HFF-Myc (cell line): ENCODE results near the gene LRFN5.
A peak's percentile ranks its signal among the peaks of the same experiment; 100 is the strongest.

ENCODE experiments used
- DNase-seq: peaks from one replicate; pipeline ENCODE4 v3.0.0-alpha.2; 2011; ENCODE audit warnings: low read depth; ENCODE audit errors: extremely low read depth
- H3K4me3 ChIP-seq: replicated peaks from 2 replicates; pipeline ENCODE4 v1.5.1; 2011; ENCODE audit warnings: low read depth, mild to moderate bottlenecking, control low read depth, low read length
- CTCF ChIP-seq: IDR thresholded peaks from 2 replicates; pipeline ENCODE4 v1.5.1; 2012; ENCODE audit warnings: mild to moderate bottlenecking, low read depth, low read length, control low read depth; ENCODE audit errors: missing control alignments

LRFN5 gene

GRCh38 chr14:41609704-41610183 is 3.1 kb downstream of the LRFN5 start:
- DNase-seq = no peak
- H3K4me3 ChIP-seq = peak overlapping the region; percentile 8
- peak; percentile 5 for TF ChIP-seq CTCF

GRCh38 chr14:41615011-41615595 is 8.4 kb downstream of the LRFN5 start:
- DNase-seq = no peak
- no peak overlapping the region for H3K4me3 ChIP-seq
- no peak for TF ChIP-seq CTCF

GRCh38 chr14:41623736-41624135 is 17.1 kb downstream of the LRFN5 start:
- DNase-seq = no peak
- TF ChIP-seq CTCF = no peak
- H3K4me3 ChIP-seq = no peak overlapping the region

GRCh38 chr14:41629876-41630275 is 23.2 kb downstream of the LRFN5 start:
- DNase-seq = no peak
- no peak overlapping the region for H3K4me3 ChIP-seq
- TF ChIP-seq CTCF = no peak

- TF ChIP-seq CTCF = no peak
- no peak for DNase-seq
- H3K4me3 ChIP-seq = no peak overlapping the region
These were observed 27.6 kb downstream of the LRFN5 start for GRCh38 chr14:41634286-41634685.

- TF ChIP-seq CTCF = no peak
- no peak for DNase-seq
- no peak overlapping the region for H3K4me3 ChIP-seq
These were observed 30.1 kb downstream of the LRFN5 start for GRCh38 chr14:41636492-41637392.
